Measurements from ENCODE around the gene ARID5B.
"Not testable (repeated sequence)": the region's sequence is repeated elsewhere in the genome, so short reads cannot be mapped to it uniquely, and the experiment has no call there.

The ARID5B gene, protein sequence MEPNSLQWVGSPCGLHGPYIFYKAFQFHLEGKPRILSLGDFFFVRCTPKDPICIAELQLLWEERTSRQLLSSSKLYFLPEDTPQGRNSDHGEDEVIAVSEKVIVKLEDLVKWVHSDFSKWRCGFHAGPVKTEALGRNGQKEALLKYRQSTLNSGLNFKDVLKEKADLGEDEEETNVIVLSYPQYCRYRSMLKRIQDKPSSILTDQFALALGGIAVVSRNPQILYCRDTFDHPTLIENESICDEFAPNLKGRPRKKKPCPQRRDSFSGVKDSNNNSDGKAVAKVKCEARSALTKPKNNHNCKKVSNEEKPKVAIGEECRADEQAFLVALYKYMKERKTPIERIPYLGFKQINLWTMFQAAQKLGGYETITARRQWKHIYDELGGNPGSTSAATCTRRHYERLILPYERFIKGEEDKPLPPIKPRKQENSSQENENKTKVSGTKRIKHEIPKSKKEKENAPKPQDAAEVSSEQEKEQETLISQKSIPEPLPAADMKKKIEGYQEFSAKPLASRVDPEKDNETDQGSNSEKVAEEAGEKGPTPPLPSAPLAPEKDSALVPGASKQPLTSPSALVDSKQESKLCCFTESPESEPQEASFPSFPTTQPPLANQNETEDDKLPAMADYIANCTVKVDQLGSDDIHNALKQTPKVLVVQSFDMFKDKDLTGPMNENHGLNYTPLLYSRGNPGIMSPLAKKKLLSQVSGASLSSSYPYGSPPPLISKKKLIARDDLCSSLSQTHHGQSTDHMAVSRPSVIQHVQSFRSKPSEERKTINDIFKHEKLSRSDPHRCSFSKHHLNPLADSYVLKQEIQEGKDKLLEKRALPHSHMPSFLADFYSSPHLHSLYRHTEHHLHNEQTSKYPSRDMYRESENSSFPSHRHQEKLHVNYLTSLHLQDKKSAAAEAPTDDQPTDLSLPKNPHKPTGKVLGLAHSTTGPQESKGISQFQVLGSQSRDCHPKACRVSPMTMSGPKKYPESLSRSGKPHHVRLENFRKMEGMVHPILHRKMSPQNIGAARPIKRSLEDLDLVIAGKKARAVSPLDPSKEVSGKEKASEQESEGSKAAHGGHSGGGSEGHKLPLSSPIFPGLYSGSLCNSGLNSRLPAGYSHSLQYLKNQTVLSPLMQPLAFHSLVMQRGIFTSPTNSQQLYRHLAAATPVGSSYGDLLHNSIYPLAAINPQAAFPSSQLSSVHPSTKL

DNA sequence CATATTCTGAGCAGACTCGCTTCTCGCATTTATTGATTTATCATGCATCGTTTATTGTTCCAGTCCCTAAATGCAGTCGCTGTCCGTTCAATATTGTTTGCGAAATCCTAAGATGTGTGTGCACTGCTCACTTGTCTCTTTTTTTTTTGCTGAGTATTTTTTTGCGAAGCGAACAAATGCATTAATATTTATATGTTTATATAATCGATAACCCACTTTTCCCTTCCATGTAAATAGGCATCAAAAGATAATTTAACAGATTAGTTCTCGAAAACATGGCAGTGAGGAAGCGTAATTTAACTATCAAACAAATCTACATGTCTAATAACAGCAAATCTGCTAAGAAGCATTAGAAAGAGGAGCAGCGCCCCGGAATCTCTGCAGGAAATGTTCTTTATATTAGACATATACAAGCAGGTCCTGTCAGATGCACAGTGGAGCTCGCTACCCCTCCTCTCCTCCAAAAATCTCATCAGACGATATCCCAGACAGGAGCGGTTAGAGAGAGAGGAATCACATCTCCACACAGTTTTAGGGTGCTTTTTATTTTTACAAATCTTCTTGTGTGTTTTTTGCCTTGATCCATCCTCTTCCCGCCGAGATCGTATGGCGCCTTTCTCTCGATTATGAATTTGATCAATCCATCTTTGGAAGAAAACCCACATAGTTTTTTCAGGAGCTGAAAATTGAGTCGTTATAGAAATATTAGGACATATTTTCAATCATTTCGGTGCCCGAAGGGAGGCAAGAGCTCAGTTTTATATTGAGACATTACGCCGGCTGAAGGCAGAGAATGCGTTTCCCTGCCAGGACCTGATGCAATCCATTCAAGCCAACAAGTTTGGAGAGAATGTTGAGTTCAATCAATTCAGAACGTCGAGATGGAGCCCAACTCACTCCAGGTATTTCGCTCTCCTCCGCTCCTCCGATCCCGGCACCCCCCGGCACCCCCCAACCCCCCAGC is at the start of gene ARID5B:
TSS of gene ARID5B (plus strand) at position 871 of the 964 bp plus-strand sequence. CDS start at position 882, 11 bp downstream.
- DNase-seq = peak; percentile 62

DNA sequence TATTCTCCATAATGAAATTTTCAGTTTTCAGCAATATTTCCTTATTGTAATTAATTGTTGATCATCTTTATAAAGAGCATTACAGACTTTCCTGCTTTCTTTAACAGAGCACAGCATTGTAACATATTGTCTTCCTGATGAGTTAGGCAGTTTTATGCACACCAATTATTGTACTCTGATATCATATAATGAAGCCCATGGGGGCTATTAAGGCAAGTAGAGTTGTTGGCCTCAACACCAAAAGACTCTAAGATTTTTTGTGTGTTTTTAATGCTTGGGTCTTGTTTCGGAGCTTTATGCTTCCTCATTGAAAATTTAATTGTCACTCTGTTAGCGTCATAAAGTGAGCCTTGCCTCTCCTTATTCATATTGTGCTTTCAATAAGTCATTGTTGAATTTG is 49.2 kb upstream of the ARID5B start:
- DNase-seq = no peak

DNA sequence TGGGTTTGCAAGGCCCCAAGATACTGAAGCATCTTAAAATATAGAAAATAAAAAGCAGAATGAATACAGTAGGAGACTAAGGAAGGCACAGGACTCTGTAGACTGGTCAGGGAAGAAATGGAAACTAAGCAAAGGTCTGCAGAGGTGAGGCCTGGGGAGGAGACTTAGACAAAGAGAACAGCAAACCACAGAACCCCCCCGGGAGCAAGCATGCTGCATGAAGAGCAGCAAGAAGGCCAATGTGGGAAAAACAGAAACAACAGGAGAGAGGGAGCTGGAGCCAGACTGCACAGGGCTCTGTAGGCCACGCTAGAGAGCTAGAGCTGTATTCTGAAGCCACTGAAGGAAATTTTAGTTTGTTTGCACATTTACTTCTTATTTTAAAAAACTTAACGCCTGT is 45.7 kb upstream of the ARID5B start:
- DNase-seq = no peak

DNA sequence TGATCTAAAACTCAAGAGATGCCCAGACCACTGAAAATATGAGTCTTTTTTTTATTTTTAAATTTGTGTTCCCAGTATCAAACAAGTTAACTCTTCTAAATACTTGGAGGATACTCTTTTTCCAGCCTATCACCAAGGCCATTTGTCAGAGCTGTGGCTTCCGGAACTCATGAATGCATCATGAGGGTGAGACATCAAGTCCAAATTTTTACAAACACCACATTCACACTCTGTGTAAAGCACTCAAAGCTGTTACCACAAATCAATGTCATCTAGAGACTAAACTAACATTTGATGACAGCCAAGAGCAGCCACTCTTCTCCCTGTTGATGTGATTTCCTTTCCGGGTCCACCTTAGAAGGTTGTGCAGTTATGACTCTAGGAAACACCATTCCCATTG is 43.8 kb upstream of the ARID5B start:
- DNase-seq = no peak

DNA sequence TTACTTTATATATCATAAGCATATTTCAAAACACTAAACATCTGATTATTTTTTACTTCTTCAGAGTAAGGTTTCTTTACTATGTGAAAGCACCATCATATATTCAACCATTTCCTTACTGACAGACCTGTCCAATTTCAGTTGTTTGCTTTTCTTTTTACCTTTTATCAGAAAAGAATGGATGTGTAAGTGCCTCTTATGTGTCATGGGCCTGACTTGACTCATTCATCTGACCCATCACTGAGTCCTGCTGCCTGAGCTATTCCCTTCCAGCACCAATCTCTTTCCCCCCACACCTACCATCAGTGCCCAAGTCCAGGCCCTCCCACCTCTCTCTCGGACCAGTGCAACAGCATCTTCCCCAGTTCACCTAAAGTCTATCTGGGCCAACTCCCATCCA is 41.7 kb upstream of the ARID5B start:
- DNase-seq = no peak

DNA sequence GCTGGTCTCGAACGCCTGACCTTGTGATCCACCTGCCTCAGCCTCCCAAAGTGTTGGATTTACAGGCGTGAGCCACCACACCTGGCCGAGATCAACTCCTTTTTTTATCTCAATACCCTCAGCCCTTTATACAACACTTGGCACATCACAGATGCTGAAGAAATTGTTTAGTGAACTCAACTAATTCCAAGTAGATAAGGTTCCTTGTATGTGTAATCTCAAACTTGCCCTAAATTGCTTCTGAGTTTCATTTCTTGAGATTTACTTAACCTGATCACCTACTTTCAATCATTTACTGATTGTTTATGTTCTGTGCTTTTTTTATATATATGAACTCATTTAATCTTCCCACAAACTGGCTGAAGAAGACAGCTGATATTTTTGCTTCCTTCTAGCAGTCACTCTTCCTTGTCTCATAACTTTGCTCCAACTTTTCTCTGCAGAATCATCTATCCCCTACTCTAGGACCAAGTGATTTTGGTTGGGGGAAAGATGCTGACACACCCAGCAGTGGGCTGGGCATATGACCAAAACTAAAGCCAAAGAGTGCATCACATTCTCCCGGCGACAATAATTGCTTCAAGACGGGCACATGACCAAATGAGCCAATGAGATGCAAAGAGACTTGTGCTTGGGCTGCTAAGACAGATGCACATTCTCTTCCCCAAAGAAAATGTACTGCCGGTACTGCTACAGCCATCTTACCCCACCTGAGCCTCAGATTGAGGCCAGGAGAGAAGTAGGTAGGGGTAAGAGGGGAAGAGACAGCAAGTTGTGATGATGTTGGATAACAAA is 40.3 kb upstream of the ARID5B start:
- no peak for DNase-seq

DNA sequence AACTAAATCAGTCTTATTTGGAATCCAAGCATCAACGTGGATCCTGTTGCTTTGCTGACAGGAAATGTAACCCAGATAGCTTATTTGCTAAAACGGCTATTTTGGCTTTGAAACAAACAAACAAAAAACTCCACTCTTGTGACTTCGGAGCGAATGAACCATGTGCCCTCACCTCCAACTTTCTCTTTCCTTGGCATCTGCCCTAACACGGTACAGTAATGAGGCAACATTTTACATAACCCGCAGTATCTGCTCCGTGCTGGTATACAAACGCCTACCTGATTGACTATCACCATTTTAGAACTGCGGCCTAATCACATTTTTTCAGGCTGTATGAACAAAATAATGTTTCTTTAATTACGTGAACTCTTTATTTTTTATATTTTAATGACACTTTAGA is 37.5 kb upstream of the ARID5B start:
- no peak for DNase-seq

DNA sequence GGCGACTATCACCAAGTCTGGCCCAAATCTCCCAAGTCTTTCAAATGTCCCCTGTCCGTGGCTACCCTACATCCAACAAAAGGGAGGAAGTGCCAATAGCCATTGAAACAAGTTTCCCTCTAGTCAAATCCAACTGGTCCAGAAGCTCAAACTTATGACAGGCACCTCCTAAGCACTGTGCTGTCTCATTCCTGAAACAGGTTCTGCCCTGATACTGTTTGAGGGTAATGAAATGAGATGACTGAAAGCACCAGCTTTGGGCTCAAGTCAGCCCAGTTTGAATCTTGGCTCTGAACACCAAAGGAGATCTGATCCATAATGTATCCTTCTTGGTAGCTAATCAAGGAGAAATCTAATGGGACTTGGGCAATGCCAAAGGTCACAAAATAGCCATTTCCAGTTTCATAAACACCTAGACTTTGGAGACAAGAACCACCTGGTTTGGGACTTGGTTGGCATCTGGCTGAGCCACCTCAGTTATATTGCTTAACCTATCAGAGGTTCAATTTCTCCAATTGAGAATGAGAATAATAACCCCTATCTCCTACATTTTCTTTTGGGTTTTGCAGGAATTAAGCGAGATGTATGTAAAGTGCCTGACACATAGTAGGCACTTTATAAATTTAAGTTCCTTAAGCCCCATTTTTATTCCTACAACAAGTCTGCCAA is 34.7 kb upstream of the ARID5B start:
- no peak for DNase-seq

DNA sequence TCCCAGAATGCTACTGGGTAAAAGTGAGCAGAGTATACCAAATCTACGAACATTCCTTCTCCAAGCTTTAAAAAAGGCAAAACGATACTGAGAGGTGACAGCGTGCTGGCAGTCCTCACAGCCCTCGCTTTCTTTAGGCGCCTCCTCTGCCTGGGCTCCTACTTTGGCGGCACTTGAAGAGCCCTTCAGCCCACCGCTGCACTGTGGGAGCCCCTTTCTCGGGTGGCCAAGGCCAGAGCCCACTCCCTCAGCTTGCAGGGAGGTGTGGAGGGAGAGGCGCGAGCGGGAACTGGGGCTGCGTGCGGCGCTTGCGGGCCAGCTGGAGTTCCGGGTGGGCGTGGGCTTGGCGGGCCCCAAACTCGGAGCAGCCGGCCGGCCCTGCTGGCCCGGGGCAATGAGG is 34.1 kb upstream of the ARID5B start:
- DNase-seq = not testable (repeated sequence)

DNA sequence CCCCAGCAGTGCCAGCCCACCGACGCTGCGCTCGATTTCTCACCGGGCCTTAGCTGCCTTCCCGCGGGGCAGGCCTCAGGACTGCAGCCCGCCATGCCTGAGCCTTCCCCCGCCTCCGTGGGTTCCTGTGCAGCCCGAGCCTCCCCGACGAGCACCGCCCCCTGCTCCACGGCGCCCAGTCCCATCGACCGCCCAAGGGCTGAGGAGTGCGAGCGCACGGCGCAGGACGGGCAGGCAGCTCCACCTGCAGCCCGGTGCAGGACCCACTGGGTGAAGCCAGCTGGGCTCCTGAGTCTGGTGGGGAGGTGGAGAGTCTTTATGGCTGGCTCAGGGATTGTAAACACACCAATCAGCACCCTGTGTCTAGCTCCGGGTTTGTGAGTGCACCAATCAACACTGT is 33.7 kb upstream of the ARID5B start:
- DNase-seq = peak; percentile 29

DNA sequence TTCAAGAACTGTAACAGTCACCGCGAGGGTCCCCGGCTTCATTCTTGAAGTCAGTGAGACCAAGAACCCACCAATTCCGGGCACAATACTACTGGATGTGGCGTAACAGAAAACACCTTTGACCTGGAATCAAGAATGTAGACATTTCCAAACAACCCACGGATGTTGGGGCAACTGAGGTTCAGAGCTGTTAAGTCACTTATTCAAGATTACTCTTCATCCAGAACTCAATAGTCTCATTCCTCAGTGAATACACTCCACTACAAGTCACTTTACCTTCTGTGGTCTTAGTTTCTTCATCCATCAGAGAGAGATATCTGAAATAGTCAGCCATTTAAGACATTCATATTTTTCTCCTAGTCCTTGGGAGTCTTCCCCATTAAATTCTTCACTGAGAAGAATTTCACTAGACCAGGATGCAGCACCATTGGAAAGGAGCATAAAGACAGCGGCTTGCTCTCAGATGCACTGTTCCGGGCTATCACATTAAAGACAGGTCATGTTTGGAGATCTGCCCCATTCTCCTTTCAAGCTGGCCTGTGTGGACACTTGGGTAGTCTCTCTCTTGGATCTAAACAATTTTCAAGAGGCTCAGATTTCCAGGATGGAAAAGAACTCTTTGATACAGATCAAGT is 32.3 kb upstream of the ARID5B start:
- DNase-seq = no peak

DNA sequence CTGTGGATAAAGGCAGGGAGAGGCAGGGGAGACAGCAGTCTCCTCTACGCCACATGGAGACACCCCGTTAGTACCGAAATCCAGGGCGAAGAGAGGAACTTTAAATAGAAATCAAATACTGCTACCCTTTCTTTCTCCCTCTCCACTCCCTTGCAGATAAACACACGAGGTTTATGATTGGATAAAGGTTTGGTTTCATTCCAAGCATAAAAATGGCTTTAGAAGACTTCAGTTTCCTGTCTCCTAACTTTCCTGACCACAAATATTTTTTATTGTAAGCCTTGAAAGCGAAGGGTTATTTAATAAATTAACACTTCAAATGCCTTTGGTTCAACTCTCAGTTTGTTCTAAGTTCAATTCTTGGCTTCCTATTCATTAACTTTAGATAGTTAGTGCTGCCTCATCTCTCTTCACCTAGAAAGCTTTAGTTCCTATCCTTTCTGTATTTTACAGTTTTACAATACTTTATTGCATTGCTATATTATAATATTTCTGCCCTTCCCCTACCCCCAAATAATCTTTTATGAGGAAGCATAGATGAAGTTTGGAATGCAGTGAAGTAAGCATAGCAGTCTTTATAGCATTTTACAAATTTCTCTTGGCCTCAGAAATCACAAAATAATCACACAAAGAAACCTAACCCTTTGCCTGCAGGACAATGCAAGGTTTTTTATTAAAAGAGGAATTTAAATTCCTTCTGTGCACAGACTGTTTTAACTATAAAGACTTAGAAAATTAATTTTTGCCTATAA is 31.5 kb upstream of the ARID5B start:
- no peak for DNase-seq

DNA sequence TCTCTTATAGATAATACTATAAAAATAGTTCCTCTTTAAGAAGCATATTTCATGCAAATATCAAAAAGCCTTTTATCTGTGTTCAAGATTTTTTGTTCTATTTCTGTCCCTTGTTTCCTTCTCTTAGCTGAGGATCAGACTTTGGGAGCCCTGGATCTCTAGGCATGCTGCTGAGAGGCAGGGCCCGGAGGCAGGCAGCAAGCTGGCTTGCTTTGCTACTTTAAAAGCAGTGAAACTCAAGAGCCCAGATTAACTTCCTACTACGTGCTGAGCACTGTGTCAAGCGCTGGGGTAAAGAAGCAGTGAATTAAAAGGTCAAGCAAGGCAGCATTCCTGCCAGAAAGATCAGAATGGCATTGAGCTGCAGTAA is 31.0 kb upstream of the ARID5B start:
- DNase-seq = no peak

DNA sequence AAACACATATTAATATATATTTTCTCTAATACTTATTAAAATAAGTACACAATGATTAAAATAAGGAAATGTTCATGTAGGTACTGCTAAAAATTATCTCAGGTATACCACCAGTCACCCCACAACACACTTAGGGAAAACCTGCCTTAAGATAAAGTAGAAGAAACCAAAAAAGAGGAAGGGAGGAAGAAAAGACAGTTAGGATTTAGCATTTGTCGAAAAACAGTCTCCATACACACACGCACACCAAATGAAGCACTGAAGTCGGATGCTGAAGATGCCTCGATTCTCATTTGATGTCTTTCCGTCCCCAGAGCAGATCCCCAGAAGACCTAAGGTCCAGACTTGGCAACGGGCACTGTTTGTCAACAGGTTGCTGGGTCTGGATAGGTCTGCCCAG is 30.0 kb upstream of the ARID5B start:
- no peak for DNase-seq

DNA sequence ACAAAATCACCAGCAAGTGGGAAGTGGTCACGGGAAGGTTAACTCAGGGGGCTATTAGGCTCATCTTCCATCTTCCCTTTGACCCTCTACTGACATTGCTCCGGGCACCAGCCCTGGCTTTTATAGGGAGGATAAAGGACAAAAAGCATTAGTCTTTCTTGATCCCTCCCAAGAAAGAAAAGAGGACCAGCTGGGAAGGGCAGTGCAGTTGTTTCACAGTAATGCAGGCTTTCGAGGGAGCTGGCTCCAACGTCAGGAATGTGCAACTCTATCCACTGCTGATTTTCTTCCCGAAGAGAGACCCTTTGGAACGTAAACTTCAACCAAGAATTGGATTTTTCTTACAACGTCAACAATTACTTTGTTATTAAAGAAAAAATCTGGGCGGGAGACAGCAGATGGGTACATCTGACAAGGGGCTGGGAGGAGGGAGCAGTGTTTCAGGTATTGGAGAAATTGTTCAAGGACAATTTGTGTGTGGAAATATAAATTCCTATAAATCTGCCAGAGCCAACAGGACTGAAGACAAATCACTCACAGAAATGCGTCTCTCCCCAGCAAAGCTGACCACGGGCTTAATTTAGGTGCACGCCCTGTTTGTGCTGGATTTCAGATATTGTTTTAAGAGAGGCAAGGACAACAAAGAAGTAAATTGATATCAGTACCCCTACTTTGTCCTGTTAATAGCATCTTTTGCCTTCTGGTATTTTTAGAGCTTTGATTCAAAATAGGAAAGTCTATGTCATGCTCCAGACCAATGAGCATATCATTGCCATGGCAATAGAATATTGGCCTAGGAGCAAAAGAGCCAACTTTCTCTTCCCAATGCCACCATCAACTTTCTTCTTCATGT is 23.4 kb upstream of the ARID5B start:
- peak; percentile 33 for DNase-seq

DNA sequence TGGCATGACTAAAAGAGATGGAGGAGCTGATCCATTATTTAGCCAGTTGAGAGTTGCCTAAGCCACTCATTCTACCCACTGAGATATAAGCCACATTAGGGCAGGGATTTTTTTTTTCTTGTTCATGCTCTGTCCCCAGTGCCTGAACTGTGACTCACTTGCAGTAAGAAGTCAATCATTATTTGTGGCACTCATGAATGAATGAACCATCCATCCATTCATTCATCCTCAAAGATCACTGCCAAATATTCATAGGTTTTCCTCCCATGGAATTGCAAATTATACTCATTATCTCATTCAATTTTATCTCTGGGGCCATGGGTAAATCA is 22.8 kb upstream of the ARID5B start:
- DNase-seq = no peak

DNA sequence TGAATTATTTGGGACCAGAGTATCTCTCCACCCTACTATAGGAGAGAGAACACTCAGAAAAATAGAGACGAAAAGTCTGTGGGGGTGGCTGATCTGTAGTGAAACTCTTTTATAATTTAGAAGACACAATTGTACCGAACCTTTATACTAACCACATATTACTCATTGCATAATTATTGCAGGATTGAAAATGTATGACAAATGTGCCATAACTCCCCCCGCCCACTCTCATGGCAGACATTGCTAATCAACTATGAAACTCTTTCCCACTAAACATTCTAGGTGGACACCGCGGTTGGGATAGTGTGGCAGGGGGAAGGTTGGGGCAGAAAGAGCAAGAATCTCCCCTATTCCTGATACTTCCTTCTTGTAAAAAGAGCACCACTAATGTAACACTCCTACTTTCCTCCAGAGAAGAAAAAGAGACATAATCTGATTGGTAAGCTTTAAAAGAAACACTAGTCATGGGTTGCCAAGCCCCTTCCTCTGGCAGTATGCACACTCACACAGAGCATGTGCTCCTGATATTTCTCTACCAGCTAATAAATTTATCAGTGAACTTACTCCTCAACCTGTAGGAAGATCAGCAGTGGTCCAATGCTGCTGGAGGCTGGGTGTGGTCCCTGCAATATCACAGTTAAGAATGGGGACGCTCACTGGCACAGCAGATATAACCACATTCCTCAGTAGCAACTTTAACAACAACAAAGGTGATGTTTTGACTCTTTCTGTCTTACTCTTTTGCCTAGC is 18.7 kb upstream of the ARID5B start:
- DNase-seq = no peak

All from femur (tissue), 1 donor.